ENCODE measurements around the gene KRTAP4-8.
"Not testable (repeated sequence)": the region's sequence is repeated elsewhere in the genome, so short reads cannot be mapped to it uniquely, and the experiment has no call there.

The KRTAP4-8 gene

GRCh38 chr17:41065829-41066624, 31.9 kb downstream of the KRTAP4-8 start, which contains the start of gene KRTAP2-4:
Gene KRTAP2-4 (minus strand): TSS chr17:41065879. CDS start chr17:41065845, 34 bp downstream.
- no peak for DNase-seq (ENCODE audit: low read depth in 2 of 3, low spot score in 1 of 3)

DNA sequence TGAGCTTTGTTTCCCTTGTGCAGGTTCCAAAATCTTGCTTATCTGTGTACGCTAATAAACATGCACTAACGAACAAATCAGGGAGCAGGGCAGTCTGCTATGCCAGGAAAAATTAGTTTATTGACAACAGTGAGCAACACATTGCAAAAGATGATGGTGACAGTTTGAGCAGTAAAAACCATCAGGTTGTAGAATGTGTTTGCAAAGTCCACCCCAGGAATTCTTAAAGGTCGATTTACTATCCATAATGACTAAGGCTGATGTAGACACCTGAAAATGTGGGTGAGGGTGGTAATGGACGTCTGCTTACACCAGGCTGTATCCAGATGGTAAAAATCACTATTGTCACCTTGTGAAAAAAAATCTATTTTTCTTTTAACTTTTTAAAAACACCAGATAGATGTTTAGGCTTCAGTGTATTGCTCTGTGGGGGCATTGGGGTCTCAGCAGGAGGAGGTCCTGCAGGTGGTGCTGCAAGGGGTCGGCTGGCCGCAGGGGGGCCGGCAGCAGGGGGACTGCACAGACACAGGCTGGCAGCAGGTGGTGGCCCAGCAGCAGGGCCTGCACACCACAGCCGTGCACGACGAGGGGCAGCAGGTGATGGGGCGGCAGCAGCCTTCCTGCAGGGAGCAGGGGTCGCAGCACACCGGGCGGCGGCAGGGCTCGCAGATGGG, 32.8 kb downstream of the KRTAP4-8 start:
- not testable (repeated sequence) for DNase-seq (ENCODE audit: low read depth in 2 of 3, low spot score in 1 of 3)

GRCh38 chr17:41064301-41064700, 33.6 kb downstream of the KRTAP4-8 start:
- DNase-seq (ENCODE audit: low read depth in 2 of 3, low spot score in 1 of 3) = no peak

GRCh38 chr17:41063449-41063848, 34.5 kb downstream of the KRTAP4-8 start:
- no peak for DNase-seq (ENCODE audit: low read depth in 2 of 3, low spot score in 1 of 3)

DNA sequence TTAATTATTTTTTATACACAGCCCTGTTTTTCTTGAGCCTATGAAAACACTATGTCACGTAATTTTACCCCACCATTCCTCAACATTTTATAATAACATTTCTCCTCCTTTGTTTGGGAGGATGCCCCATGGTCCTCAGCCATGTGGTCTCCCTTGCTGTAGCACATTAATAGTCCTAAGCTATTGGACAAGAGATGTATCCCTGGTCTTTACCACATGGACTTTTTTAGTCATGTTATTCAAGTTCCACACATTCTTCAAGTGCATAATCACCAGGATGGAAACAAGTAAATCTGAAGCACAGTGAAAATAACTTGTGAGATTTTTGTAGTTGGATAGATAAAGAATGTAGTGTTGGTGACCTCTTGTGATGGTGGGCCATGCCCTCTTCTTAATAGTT, 36.0 kb downstream of the KRTAP4-8 start:
- no peak for DNase-seq (ENCODE audit: low read depth in 2 of 3, low spot score in 1 of 3)

DNA sequence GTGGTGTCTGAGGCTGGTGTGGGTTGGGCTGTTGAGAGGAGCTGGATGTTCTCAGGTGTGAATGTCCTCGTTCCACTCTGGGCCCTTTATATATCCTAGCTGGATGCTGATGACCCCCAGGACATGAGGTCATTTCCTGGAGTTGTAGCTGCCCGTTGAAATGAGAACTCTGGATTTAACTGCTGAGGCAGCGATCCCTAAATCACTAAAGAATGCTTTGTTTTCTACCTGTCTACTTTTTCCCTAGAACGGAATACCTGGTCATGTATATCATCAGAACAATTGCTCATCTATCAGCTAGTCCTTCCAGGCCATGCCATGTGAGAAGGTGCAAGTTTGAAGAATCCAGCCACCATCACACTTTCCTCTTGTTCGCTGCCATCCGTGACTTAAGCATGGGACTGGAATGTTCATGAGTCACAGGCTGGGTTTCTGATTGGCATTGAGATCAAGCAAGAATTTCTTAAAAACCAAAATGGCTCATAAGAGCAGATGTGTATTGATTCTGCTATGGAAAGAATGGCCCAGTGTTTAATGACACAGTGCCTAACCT, 37.8 kb downstream of the KRTAP4-8 start, which contains the start of gene KRTAP2-3:
Gene KRTAP2-3, minus strand, starts transcription at position 63 of the 553 bp plus-strand sequence. CDS start 64 bp downstream, outside the sequence.
- no peak for DNase-seq (ENCODE audit: low read depth in 2 of 3, low spot score in 1 of 3)

- not testable (repeated sequence) for DNase-seq (ENCODE audit: low read depth in 2 of 3, low spot score in 1 of 3)
Measured at GRCh38 chr17:41059276-41060051, 38.5 kb downstream of the KRTAP4-8 start.

DNA sequence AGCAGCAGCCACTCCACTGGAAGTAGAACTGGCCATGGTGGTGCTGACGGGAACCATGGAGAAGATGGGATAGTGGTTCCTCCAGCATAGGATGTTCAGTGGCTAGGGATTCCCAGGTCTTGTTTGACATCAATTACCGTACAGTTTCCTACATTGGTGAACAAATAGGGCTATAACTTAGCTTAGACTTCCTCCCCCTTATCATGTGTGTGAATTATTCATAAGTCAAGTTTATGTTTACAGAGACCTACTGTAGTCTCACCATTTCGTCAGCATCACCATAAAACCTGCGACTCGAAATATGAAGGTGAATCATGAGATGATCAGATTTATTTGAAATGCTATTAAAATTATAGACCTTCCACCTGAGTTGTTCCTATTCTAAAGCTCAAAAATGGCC, 39.2 kb downstream of the KRTAP4-8 start:
- DNase-seq (ENCODE audit: low read depth in 2 of 3, low spot score in 1 of 3) = no peak

DNA sequence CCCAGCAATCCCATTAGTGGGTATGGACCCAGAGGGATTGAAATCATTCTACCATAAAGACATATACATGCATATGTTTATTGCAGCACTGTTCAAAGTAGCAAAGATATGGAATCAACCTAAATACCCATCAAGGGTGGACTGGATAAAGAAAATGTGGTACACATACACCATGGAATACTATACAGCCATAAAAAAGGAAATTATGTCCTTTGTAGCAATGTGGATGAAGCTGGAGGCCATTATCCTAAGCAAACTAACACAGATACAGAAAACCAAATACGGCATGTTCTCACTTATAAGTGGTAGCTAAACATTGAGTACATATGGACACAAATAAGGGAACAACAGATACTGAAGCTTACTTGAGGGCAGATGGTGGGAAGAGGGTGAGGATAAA, 40.4 kb downstream of the KRTAP4-8 start:
- DNase-seq (ENCODE audit: low read depth in 2 of 3, low spot score in 1 of 3) = no peak

- not testable (repeated sequence) for DNase-seq (ENCODE audit: low read depth in 2 of 3, low spot score in 1 of 3)
Measured at GRCh38 chr17:41055130-41055529, 42.8 kb downstream of the KRTAP4-8 start, which contains the start of gene KRTAP2-2. Gene KRTAP2-2 (minus strand): TSS chr17:41055230. CDS start chr17:41055211, 19 bp downstream.

DNA sequence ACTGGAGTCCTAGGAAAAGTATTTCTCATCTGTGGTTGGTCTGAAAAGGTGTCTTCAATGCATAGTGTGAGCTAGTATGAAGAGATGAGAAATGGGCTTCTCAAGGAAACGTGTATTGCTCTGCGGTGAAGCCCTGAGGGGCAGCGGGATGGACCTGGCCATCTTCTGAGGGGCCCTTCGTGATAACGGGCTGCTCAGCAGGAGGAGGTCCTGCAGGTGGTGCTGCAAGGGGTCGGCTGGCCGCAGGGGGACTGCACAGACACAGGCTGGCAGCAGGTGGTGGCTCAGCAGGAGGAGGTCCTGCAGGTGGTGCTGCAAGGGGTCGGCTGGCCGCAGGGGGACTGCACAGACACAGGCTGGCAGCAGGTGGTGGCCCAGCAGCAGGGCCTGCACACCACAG, 43.4 kb downstream of the KRTAP4-8 start:
- not testable (repeated sequence) for DNase-seq (ENCODE audit: low read depth in 2 of 3, low spot score in 1 of 3)

DNA sequence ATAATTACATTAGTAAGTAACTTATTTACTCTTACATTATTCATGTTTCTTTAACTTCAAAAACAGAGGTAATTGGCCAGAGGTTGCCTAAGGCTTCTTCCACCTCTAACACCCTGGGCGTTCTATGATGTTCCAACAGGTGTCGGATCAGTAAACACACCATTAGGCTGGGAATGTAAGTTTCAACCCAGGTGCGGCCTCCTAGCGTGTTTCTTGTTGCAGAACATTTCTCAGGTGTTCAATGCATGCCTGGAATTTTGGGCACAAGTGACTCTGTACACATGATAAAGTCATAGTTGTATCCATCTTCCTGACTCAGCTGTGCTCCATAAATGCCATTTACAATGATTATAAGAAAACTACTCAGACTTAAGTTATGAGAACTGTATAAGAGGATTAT, 43.9 kb downstream of the KRTAP4-8 start:
- DNase-seq (ENCODE audit: low read depth in 2 of 3, low spot score in 1 of 3) = no peak

- no peak for DNase-seq (ENCODE audit: low read depth in 2 of 3, low spot score in 1 of 3)
Measured at GRCh38 chr17:41052566-41052965, 45.4 kb downstream of the KRTAP4-8 start.

DNA sequence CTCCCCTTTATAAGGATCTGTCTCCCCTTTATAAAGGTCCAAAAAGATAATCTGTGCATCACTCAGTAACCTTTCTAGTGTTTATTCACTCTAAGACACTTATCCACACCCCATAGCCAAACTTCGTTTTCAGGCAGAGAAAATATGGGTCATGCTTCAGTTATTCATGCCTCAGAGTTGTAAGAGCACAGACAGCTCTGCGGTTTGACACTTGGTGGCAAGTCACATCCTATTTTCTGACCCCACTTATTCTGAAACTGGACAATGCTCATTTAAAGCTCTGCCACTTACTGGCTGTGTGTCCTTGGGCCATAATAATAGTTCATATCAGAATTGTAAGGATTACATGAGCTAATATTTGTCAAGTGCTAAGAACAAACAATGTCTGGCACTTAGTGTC, 48.8 kb downstream of the KRTAP4-8 start:
- DNase-seq (ENCODE audit: low read depth in 2 of 3, low spot score in 1 of 3) = no peak

GRCh38 chr17:41048441-41048840, 49.5 kb downstream of the KRTAP4-8 start:
- DNase-seq (ENCODE audit: low read depth in 2 of 3, low spot score in 1 of 3) = no peak

All from stimulated activated CD4-positive, alpha-beta T cell treated with anti-CD3 and anti-CD28 coated beads, Interleukin-12 subunit alpha, Interleukin-12 subunit beta, amount 100 ng/mL, for 48 hours (primary cell).